Esophagus squamous epithelium (tissue), 4 donors: ENCODE data around the gene HNF4A.

ENCODE experiments used
- POLR2A ChIP-seq, 4 donors: fragments of 450-650 bp; IDR thresholded peaks; one replicate each; pipeline ENCODE4 v1.6.1; 2017; ENCODE audit warnings: antibody characterized with exemption in 4 of 4, mild to moderate bottlenecking in 4 of 4, moderate library complexity in 3 of 4
- TF ChIP-seq, protein P1 (sequence below), 6 experiments: fragments of 450-650 bp in 4 of 6; fragments of 200-600 bp in 2 of 6; sonication (generic) in 2 of 6; IDR thresholded peaks; one replicate each; pipeline ENCODE4 v1.5.1; 2016 to 2019; ENCODE audit warnings: antibody characterized with exemption in 6 of 6, mild to moderate bottlenecking in 4 of 6, moderate library complexity in 4 of 6

DNA sequence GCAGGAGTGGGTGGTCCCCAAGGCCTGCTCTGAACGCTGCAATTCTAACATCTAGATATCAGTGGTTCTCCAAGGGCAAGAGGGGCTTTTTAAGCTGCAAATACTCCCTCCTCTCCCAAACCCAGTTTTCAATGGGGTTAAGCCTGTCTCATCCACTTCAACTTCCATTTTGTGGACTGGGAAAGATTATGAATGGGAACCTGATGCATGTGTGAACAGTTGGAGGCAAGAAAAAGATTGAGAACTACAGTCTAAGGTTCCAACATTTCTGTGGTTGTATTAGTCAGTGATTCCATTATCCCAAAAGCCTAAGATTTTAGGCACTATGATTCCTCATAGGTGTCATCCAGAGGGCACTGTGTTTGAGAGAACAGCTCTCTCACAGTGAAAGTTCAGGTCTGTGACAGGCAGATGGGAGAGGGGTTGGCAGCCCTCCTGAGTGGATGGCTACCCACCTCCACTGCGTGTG lies 53.7 kb downstream of the HNF4A start:
- TF ChIP-seq, protein P1, sequence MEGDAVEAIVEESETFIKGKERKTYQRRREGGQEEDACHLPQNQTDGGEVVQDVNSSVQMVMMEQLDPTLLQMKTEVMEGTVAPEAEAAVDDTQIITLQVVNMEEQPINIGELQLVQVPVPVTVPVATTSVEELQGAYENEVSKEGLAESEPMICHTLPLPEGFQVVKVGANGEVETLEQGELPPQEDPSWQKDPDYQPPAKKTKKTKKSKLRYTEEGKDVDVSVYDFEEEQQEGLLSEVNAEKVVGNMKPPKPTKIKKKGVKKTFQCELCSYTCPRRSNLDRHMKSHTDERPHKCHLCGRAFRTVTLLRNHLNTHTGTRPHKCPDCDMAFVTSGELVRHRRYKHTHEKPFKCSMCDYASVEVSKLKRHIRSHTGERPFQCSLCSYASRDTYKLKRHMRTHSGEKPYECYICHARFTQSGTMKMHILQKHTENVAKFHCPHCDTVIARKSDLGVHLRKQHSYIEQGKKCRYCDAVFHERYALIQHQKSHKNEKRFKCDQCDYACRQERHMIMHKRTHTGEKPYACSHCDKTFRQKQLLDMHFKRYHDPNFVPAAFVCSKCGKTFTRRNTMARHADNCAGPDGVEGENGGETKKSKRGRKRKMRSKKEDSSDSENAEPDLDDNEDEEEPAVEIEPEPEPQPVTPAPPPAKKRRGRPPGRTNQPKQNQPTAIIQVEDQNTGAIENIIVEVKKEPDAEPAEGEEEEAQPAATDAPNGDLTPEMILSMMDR (IDR thresholded peaks at IDR 0.05): no peak
- TF ChIP-seq POLR2A (IDR thresholded peaks at IDR 0.05): no peak
